ENCODE results near the gene GRM4. TPM values are rescaled to one million over a fixed set of nuclear protein-coding genes. Genes with fewer than 3 reads are reported as not detected.

GRM4 gene
- total and polyA plus RNA-seq, 9 donors = under 0.01 to 0.37 (median 0.08) TPM; not detected in 2

- Histone ChIP-seq H3K27ac (no peak overlapping the region), H3K4me1 (ENCODE audit: insufficient read depth) (no peaks in the 10 kb centered on the region), H3K4me3 (no peak overlapping the region), H3K9me3 (no peaks in the 10 kb centered on the region), H3K36me3 (no peaks in the 10 kb centered on the region), H3K27me3 (no peaks in the 10 kb centered on the region)
- no peak for TF ChIP-seq EP300 (IDR thresholded peaks at IDR 0.05)
- no peak for TF ChIP-seq CTCF (IDR thresholded peaks at IDR 0.05)
- no peak for TF ChIP-seq POLR2A (IDR thresholded peaks at IDR 0.05)
- intact Hi-C loops (cut with DNase I) = loop anchor here in 1 of 4 donors (10.0 kb wide), 1 partner anchor 103 kb away; no protein-coding TSS in a partner anchor
- no peak for DNase-seq
- WGBS, 3 donors = 56 to 65% (median 61%) methylated on average over 8 of the region's 8 CpGs
Measured at GRCh38 chr6:34051331-34051919, 94.5 kb downstream of the GRM4 start.

- no peaks in the 10 kb centered on the region for H3K27me3 ChIP-seq
- H3K27ac ChIP-seq = no peak overlapping the region
- no peak overlapping the region for H3K4me3 ChIP-seq
- no peaks in the 10 kb centered on the region for H3K4me1 ChIP-seq (ENCODE audit: insufficient read depth)
- no peaks in the 10 kb centered on the region for H3K9me3 ChIP-seq
- no peaks in the 10 kb centered on the region for H3K36me3 ChIP-seq
- 90 to 91% (median 90%) methylated on average over 5 of the region's 5 CpGs for WGBS, 3 donors
- no peak for TF ChIP-seq CTCF (IDR thresholded peaks at IDR 0.05)
- no peak for TF ChIP-seq POLR2A (IDR thresholded peaks at IDR 0.05)
- no peak for TF ChIP-seq EP300 (IDR thresholded peaks at IDR 0.05)
- intact Hi-C loops (cut with DNase I) = loop anchor here in 1 of 4 donors (10.0 kb wide), 1 partner anchor 104 kb away; no protein-coding TSS in a partner anchor
- no peak for DNase-seq
Measured at GRCh38 chr6:34050691-34051090, 95.2 kb downstream of the GRM4 start.

- no peak overlapping the region for H3K4me3 ChIP-seq
- no peak overlapping the region for H3K27ac ChIP-seq
- no peak for DNase-seq
- H3K4me1 ChIP-seq (ENCODE audit: insufficient read depth) = no peaks in the 10 kb centered on the region
- no peak for TF ChIP-seq EP300 (IDR thresholded peaks at IDR 0.05)
- no peak for TF ChIP-seq POLR2A (IDR thresholded peaks at IDR 0.05)
- no peak for TF ChIP-seq CTCF (IDR thresholded peaks at IDR 0.05)
- 75 to 81% (median 79%) methylated on average over 15 of the region's 15 CpGs for WGBS, 3 donors
- H3K36me3 ChIP-seq = no peaks in the 10 kb centered on the region
- intact Hi-C loops (cut with DNase I) = loop anchor here in 1 of 4 donors (10.0 kb wide), 1 partner anchor 105 kb away; no protein-coding TSS in a partner anchor
- H3K27me3 ChIP-seq = no peaks in the 10 kb centered on the region
- no peaks in the 10 kb centered on the region for H3K9me3 ChIP-seq
Measured at GRCh38 chr6:34049395-34050342, 96.2 kb downstream of the GRM4 start.

- TF ChIP-seq EP300 (IDR thresholded peaks at IDR 0.05) = no peak
- no peak for TF ChIP-seq POLR2A (IDR thresholded peaks at IDR 0.05)
- TF ChIP-seq CTCF (IDR thresholded peaks at IDR 0.05) = no peak
- Histone ChIP-seq H3K4me1 (ENCODE audit: insufficient read depth) (no peaks in the 10 kb centered on the region), H3K4me3 (no peak overlapping the region), H3K36me3 (no peaks in the 10 kb centered on the region), H3K9me3 (no peaks in the 10 kb centered on the region), H3K27ac (no peak overlapping the region), H3K27me3 (no peaks in the 10 kb centered on the region)
- no peak for DNase-seq
- intact Hi-C loops (cut with DNase I) = no loop called here
- 70 to 79% (median 73%) methylated on average over 14 to 15 of the region's 15 CpGs for WGBS, 3 donors
Measured at GRCh38 chr6:34047913-34048867, 97.7 kb downstream of the GRM4 start.

All from ovary (tissue), 9 donors.